B cell (primary cell): ENCODE data around the gene ELL. TPM values are rescaled to one million over a fixed set of nuclear protein-coding genes. Genes with fewer than 3 reads are reported as not detected.

Source experiments
- ATAC-seq: fragments of 200-7000 bp; cut with Tn5 transposase; one replicate; pipeline ENCODE4 v1.10.0; 2021; ENCODE audit warnings: low read depth, mild to moderate bottlenecking, moderate number of reproducible peaks, moderate library complexity
- CTCF ChIA-PET: fragments of 350-600 bp; sonication (Branson Sonifier 250); formaldehyde crosslinking; loops from one replicate; lab custom pipeline; 2021; ENCODE audit warnings: antibody characterized with exemption, inconsistent platforms; lab: Charles Lee
- POLR2A ChIA-PET: fragments of 350-600 bp; sonication (Branson Sonifier 250); formaldehyde crosslinking; loops from one replicate; lab custom pipeline; 2021; ENCODE audit warnings: antibody characterized with exemption; lab: Charles Lee
- DNase-seq: peaks from one replicate; pipeline ENCODE4 v3.0.0; 2013
- H2AFZ ChIP-seq: 2 replicates; pipeline ENCODE4 v1.6.1; 2012; ENCODE audit warnings: mild to moderate bottlenecking, low read depth, low read length; ENCODE audit not compliant: insufficient read depth, poor library complexity, severe bottlenecking
- H3K27ac ChIP-seq, 2 donors: 1 replicate in 1 of 2; 2 replicates in 1 of 2; pipeline ENCODE4 v1.5.1; 2012 to 2013; ENCODE audit warnings: low read length in 2 of 2, mild to moderate bottlenecking in 2 of 2, moderate library complexity in 1 of 2
- H3K27me3 ChIP-seq, 4 experiments: fragments of 200-600 bp in 1 of 4; sonication (generic) in 1 of 4; replicated peaks in 1 of 4; 1 replicate in 2 of 4; 2 replicates in 2 of 4; pipeline versions ENCODE4 v1.6.1 to v1.7.0; 2013 to 2016; ENCODE audit warnings: low read length in 3 of 4, mild to moderate bottlenecking in 2 of 4, mixed read lengths in 1 of 4, moderate library complexity in 1 of 4; ENCODE audit not compliant: insufficient read depth in 4 of 4, control insufficient read depth in 3 of 4; ENCODE audit errors: control extremely low read depth in 1 of 4
- H3K36me3 ChIP-seq, 2 experiments: replicated peaks in 1 of 2; 1 replicate in 1 of 2; 2 replicates in 1 of 2; pipeline versions ENCODE4 v1.6.1 to v1.7.1; 2013; ENCODE audit warnings: low read length in 1 of 2; ENCODE audit not compliant: insufficient read depth in 2 of 2, control insufficient read depth in 1 of 2; ENCODE audit errors: control extremely low read depth in 1 of 2, extremely low read depth in 1 of 2
- H3K4me1 ChIP-seq, 2 donors: fragments of 200-600 bp in 1 of 2; sonication (generic) in 1 of 2; 1 replicate in 1 of 2; 2 replicates in 1 of 2; pipeline versions ENCODE4 v1.5.1 to v1.6.1; 2013 to 2017; ENCODE audit warnings: low read length in 2 of 2; ENCODE audit not compliant: control insufficient read depth in 2 of 2, insufficient read depth in 2 of 2
- H3K4me2 ChIP-seq: replicated peaks from 2 replicates; pipeline ENCODE3; 2012; ENCODE audit warnings: mild to moderate bottlenecking, low read depth, low read length; ENCODE audit not compliant: poor library complexity, severe bottlenecking
- H3K4me3 ChIP-seq, 5 experiments: fragments of 200-600 bp in 1 of 5; sonication (generic) in 1 of 5; 1 replicate in 3 of 5; 2 replicates in 2 of 5; pipeline versions ENCODE4 v1.5.1 to v1.7.0; 2011 to 2016; ENCODE audit warnings: low read length in 4 of 5, mild to moderate bottlenecking in 4 of 5, low read depth in 2 of 5, control low read depth in 1 of 5, moderate library complexity in 1 of 5; ENCODE audit not compliant: insufficient read depth in 1 of 5; ENCODE audit errors: control extremely low read depth in 1 of 5, extremely low read depth in 1 of 5
- H3K79me2 ChIP-seq: fragments of 200-600 bp; sonication (generic); one replicate; pipeline ENCODE4 v1.6.0; 2016; ENCODE audit warnings: low read length; ENCODE audit not compliant: control insufficient read depth, insufficient read depth
- H3K9ac ChIP-seq: fragments of 200-600 bp; sonication (generic); 2 replicates; pipeline ENCODE4 v1.6.1; 2017; ENCODE audit warnings: mild to moderate bottlenecking, low read length, moderate library complexity
- H3K9me3 ChIP-seq, 3 donors: one replicate each; pipeline versions ENCODE4 v1.6.1 to v1.7.1; 2013; ENCODE audit warnings: low read length in 2 of 3; ENCODE audit not compliant: control insufficient read depth in 2 of 3, insufficient read depth in 1 of 3; ENCODE audit errors: control extremely low read depth in 1 of 3
- H4K20me1 ChIP-seq: 2 replicates; pipeline ENCODE4 v1.6.0; 2012; ENCODE audit warnings: mild to moderate bottlenecking, low read length; ENCODE audit not compliant: insufficient read depth, control insufficient read depth, poor library complexity, severe bottlenecking
- H3K27ac Mint-ChIP-seq: one replicate; pipeline ENCODE4 v1.8.0; 2021; ENCODE audit warnings: mixed read lengths
- H3K27me3 Mint-ChIP-seq: one replicate; pipeline ENCODE4 v1.8.0; 2021; ENCODE audit warnings: mixed read lengths
- H3K4me1 Mint-ChIP-seq: one replicate; pipeline ENCODE4 v1.8.0; 2021; ENCODE audit warnings: mixed read lengths
- H3K4me3 Mint-ChIP-seq: one replicate; pipeline ENCODE4 v1.8.0; 2021; ENCODE audit warnings: mixed read lengths
- H3K9me3 Mint-ChIP-seq: one replicate; pipeline ENCODE4 v1.8.0; 2022; ENCODE audit warnings: mixed read lengths; ENCODE audit not compliant: insufficient read depth
- CTCF ChIP-seq: fragments of 200-600 bp; IDR thresholded peaks from one replicate; pipeline ENCODE4 v1.8.0; 2022; ENCODE audit warnings: antibody characterized with exemption, mild to moderate bottlenecking
- EZH2 ChIP-seq: IDR thresholded peaks from 2 replicates; pipeline ENCODE4 v1.6.1; 2012; ENCODE audit warnings: borderline replicate concordance, low read depth, mild to moderate bottlenecking, moderate library complexity, low read length; ENCODE audit not compliant: insufficient read depth, poor library complexity, severe bottlenecking
- WGBS: methylation state at CpG from one replicate; pipeline ENCODE4 v1.1.5; 2013; ENCODE audit warnings: missing lambda C conversion rate; ENCODE audit not compliant: insufficient coverage; 5-methylcytosine and 5-hydroxymethylcytosine counted together
- intact Hi-C: fragments of 100-400 bp; cut with micrococcal nuclease; formaldehyde crosslinking; loops from one replicate; pipeline ENCODE4 v1.10.0; 2022
- polyA plus RNA-seq: library from polyadenylated mRNA; depleted of rRNA; stranded (reverse); fragments of >200 nt; gene quantifications from 2 replicates; pipeline ENCODE4 v1.2.3, GENCODE V29; 2012
- total RNA-seq, 2 donors: library from RNA; stranded (reverse); fragments of 120-200 nt in 1 of 2; gene quantifications; 1 replicate in 1 of 2; 2 replicates in 1 of 2; pipeline versions ENCODE4 v1.2.3 to v1.2.4, GENCODE V29; 2013 to 2022

The ELL gene
- total and polyA plus RNA-seq, 2 donors (not counting 1 experiment from before 2014, with no cell fraction given) = 21.2 to 31.4 TPM

GRCh38 chr19:18460900-18461299, 61.0 kb downstream of the ELL start:
- H3K27ac Mint-ChIP-seq = no peak overlapping the region
- intact Hi-C loops = no loop called here

More at GRCh38 chr19:18460900-18461299, 61.0 kb downstream of the ELL start:
- Histone ChIP-seq H2AFZ (no peak overlapping the region), H3K27ac (no peak overlapping the region), H3K4me3 (no peak overlapping the region), H3K4me1 (no peaks in the 10 kb centered on the region), H3K9ac (no peak overlapping the region), H3K79me2 (peaks cover 8% of the 10 kb centered on the region), H3K36me3 (peaks cover 0 to 70% of the 10 kb centered on the region in 2 experiments), H3K4me2 (no peak overlapping the region), H4K20me1 (peaks cover 39% of the 10 kb centered on the region), H3K27me3 (no peaks in the 10 kb centered on the region), H3K9me3 (no peaks in the 10 kb centered on the region)
- DNase-seq (no peak), ATAC-seq (no peak)
- H3K27me3 Mint-ChIP-seq = no peaks in the 10 kb centered on the region
- no peaks in the 10 kb centered on the region for H3K9me3 Mint-ChIP-seq
- ChIA-PET POLR2A (no interaction called here), CTCF (interaction anchor here (0.6 to 9.0 kb wide), 6 partner anchors 10 to 340 kb away, joined by 4 to 85 read pairs (median 7); no protein-coding TSS in a partner anchor)
- no peak overlapping the region for H3K4me3 Mint-ChIP-seq
- WGBS = 98% methylated on average over 12 of the region's 12 CpGs
- TF ChIP-seq CTCF (no peak), EZH2 (no peak)
- peaks cover 2% of the 10 kb centered on the region for H3K4me1 Mint-ChIP-seq
